Stimulated activated CD8-positive, alpha-beta memory T cell treated with anti-CD3 and anti-CD28 coated beads, Interleukin-2, amount 100 ng/mL, for 1 hour (primary cell): ENCODE measurements around the gene CC2D1B.
"Not testable (repeated sequence)": the region's sequence is repeated elsewhere in the genome, so short reads cannot be mapped to it uniquely, and the experiment has no call there.

Experiments
- DNase-seq, 2 donors: peaks; one replicate each; pipeline ENCODE4 v3.0.0-alpha.2; 2020; ENCODE audit warnings: low read depth in 2 of 2

The CC2D1B gene, protein sequence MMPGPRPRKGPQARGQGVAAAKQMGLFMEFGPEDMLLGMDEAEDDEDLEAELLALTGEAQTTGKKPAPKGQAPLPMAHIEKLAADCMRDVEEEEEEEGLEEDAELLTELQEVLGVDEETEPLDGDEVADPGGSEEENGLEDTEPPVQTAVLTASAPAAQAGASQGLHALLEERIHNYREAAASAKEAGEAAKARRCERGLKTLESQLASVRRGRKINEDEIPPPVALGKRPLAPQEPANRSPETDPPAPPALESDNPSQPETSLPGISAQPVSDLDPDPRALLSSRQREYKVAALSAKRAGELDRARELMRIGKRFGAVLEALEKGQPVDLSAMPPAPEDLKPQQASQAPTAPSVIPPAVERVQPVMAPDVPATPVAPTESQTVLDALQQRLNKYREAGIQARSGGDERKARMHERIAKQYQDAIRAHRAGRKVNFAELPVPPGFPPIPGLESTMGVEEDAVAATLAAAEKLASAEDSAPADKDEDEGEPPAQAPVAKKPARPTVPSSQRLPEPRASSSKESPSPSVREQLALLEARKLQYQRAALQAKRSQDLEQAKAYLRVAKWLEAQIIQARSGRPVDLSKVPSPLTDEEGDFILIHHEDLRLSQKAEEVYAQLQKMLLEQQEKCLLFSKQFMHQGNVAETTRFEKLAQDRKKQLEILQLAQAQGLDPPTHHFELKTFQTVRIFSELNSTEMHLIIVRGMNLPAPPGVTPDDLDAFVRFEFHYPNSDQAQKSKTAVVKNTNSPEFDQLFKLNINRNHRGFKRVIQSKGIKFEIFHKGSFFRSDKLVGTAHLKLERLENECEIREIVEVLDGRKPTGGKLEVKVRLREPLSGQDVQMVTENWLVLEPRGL

DNA sequence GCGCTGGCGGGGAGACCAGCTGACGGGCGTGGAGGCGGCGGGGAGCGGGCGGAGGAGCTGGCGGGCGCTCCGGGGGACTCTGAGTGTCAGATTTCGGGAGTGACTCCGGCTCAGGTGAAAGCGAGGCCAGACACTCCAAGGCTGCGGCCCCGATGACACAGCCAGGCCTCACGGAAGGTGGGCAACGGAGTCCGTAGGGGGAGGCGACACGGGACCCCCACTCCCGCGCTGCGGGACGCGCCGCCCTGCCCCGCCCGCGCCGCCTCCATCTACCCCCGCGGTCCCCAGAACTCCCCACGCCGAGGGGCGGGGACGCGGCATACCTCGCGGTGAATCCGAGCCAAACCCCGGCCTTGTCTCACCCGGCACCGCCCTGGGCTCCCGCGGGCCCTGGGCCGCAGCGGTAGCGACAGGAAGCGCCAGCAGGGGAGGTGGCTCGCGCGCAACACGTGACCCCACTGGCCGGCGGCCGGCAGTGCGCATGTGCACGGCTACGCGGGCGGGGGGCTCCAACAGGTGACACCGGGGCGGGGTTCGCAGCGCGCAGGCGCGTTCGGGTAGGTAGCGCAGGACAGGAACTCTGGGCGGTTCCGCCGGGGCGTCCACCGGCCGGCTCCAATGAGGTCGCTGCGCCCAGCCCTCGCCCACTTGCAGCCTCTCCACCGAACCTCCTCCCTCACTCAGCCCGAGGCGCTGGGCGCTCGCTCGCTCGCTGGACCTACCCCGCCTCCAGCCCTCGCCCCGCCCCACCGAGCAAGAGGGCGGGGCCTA is at the start of gene CC2D1B:
Gene CC2D1B, minus strand, starts transcription at position 460 of the 771 bp plus-strand sequence. CDS start 1,585 bp downstream, outside the sequence.
- peak; percentile 98 to 99 for DNase-seq

DNA sequence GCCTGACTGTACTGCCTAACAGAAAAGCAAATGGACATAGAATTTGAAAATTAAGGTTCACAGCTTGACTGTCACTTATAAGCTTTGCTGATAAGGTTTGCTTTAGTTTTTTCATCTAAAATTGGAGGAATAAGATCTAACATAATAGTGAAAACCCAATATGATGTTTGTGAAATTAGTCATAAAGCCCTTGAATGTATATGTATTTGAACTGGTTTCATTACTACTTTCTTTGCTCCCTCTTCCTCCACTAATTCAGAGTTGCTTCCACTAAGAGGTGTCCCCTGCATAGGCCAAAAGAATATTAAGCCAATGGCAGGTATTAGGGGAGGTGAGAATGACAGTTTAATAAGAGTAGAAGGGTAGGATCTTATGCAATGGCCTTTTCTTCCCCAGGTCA is 48.9 kb upstream of the CC2D1B start:
- no peak for DNase-seq

DNA sequence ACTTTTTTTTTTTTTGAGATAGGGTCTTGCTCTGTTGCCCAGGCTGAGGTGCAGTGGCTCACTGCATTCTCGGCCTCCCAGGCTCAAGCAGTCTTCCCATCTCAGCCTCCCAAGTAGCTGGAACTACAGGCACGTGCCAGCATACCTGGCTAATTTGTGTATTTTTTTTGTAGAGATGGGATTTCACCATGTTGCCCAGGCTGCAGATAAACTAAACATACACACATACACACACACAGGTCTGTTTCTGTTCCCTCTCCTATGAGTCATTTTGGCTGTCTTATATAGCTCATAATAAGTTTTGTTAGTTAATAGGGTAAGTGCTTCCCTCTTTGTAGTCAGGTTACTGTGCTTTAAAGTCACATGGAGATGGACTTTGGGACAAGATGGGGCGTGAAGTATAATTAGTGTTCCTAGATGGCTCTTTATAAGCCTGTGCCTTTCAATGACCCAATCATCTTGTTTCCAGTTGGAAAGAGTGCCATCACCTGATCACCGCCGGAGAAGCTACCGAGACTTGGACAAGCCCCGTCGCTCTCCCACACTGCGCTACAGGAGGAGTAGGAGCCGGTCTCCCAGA is 47.5 kb upstream of the CC2D1B start:
- DNase-seq, result no peak

DNA sequence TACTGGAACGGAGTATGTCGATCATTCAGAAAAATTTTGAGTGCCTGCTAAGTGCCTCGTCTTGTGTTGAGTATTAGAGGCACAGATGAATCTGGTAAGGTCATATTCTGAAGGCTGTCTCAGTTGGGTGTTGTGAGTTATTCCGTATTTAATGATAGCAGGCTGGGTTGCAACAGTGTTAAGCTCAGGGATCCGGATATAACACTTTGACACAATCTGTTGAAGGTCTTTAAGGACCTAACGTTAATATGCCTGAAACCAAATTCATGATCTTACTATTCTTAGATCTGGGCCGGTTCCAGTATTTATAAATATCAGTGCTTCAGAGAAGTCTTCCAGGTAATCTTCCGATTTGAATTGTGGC is 39.0 kb upstream of the CC2D1B start:
- DNase-seq, result no peak

DNA sequence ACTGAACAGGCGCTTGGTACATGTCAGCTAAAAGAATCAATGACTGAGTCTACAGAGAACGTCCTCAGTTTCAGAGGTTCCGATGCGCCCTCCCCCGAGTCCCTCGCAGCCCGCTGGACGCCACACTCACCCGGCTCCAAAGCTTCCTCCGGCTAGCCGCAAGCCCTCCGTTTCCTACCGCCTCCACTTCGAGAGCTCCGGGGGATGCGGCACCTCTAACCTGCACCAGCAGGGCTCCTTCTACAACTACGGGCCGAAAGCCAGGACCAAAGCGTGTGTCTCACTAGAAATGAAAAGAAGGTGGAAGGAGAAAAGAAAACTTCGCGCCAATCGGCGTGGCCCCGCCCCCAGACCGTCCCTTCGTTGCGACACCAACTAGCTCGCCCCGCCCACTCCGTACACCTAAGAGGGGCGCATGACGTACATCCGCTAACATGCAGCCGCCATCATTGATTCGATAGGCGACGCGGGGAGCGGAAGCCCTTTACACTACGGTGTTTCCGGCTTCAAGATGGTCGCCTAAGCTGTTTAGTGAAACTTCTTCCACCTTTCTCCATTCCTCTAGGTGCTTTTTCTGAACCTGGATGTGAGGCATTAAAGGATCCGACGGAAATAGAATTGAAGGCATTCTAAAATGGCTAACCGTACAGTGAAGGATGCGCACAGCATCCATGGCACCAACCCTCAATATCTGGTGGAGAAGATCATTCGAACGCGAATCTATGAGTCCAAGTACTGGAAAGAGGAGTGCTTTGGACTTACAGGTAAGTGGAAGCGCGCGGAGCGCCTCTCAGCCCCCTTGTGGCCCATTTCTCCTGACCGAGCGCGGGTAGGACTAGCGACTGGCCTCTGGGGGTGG is 38.3 kb upstream of the CC2D1B start, which contains the start of the genes ORC1 and PRPF38A:
Gene ORC1, minus strand, starts transcription at position 308 of the 859 bp plus-strand sequence. CDS start 2,200 bp downstream, outside the sequence.
Gene PRPF38A, plus strand, starts transcription at position 487 of the 859 bp plus-strand sequence. Its CDS starts 148 bp downstream, at position 635.
- peak; percentile 94 to 98 for DNase-seq

DNA sequence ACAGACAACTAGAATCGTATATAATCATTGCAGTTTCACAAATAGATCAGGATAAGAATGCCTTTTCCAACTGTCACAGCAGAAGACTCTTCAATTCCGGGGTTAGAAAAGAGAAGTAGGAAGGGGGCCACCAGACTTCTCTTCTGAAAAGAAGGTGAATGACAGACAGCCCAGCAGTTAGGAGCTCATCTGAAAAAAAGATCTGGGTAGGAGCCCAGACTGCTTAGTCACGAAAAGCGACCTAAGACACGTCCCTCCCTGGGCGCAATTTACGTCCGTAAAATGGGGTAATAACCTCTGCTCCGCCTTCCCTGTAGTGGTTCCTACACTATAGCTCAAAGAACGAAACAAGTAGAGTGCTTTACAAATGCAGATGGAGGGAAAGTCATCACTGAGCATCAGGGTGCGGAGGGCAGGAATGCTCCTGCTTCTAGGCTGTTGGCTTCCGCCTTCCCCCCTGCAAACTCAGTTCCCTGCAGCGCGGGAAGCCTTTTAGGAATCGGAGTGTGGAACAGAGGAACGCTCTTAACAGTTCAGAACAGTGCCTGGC is 37.6 kb upstream of the CC2D1B start:
- DNase-seq, result peak in 1 of 2 donors; percentile 3

DNA sequence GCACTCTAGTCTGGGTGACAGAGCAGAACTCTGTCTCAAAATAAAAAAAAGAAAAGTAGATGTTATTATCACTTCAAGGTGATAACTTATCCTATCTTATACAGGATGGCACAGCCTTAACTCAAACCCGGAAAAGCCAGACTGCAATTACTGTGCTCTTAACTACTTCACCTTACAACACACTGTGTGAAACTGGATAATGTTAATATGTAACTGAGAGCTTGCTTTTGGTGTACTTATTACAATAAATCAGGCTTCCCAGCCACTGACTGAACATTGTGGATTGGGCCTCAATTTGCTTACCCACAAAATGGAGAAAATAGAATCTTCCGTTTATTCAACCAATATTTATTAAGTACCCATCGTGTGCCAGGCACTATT is 36.8 kb upstream of the CC2D1B start:
- no peak for DNase-seq

DNA sequence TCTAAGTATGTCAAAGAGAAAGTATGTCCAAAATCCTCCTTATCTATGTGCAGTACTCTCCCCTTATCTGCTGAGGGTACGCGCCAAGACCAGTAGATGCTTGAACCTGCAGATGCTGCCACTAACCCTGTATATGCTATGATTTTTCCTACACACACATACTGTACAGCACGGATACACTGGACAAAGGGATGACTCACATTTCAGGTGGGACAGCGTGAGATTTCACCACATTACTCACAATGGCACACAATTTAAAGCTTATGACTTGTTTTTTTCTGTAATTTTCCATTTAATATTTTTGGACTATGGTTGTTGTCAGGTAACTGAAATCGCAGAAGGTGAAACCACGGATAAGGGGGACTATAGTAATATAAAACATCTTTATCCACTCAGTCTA is 34.1 kb upstream of the CC2D1B start:
- DNase-seq, result no peak

DNA sequence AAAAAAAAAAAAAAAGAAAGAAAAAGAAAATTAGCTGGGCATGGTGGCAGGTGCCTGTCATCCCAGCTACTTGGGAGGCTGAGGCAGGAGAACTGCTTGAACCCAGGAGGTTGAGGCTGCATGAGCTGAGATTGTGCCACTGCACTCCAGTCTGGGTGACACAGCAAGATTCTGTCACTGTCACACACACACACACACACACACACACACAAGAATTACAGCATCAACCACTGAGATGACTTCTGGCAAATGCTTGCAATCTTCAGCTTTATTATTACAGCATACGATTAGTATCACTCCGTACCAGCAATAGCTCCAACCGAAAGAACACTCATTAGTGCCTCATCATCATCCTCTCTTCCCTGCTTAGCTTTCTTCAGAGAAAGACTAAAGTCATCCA is 33.6 kb upstream of the CC2D1B start:
- DNase-seq, result no peak

DNA sequence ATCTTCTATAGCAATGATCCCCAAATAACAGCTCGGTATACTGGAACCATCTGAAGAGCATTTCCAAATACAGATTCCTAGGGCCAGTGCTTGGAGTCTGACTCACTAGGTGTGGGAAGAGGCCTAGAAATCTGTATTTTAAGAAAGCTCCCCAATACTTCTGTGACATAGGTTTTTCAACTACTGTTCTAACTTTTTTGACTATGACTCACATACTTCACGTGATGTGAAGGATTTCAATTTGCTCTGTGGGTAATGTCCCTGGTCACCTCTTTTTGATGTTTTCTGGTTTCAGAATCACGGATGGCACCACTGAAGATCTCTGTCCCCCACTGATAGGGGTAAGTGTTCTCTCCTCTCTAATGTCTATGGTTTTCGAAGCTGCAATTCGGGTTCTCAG is 27.2 kb upstream of the CC2D1B start:
- no peak for DNase-seq

DNA sequence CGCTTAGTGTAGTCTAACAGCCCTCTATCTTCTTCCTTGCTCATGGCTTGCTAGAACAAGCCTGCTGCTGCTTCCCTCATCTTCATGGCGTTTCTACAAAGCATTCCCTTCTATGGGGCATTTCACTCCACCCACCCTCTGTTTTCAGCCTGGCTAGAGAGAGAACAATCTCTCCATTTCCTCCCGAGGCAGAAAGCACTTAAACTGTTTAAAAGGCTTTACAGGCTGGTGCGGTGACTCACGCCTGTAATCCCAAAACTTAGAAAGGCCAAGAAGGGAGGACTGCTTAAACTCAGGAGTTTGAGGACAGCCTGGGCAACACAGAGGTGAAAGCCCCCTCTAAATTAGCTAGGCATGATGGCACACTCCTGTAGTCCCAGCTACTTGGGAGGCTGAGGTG is 20.5 kb upstream of the CC2D1B start:
- no peak for DNase-seq

DNA sequence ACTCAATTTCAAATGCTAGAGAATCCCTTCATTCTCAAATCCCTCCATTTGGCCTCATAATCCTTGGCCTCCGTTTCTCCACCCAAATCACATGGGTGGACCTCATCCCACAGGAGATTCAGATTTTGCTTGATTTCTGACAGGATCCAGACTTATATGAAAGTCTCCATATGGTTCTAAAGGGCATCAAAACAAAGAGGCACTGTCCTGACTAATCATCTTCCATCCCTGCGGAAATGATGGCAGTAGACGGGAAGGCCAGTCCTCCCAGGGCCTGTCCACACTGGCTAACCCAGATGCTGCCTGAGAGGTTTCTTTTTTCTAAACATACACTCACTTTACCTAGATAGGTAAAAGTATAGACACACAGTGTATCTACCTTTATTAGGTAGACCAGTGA is 19.4 kb upstream of the CC2D1B start:
- no peak for DNase-seq

DNA sequence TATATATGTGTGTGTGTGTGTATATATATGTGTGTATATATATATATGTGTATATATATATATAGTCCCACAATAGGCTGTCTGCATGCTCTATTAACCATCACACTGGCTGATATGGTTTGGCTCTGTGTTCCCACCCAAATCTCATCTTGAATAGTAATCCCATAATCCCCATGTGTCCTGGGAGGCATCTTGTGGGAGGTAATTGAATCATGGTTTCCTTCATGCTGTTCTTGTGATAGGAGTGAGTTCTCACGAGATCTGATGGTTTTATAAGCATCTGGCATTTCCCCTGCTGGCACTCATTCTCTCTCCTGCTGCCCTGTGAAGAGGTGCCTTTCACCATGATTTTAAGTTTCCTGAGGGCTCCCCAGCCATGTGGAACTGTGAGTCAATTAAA is 3.8 kb upstream of the CC2D1B start:
- DNase-seq, result not testable (repeated sequence)

DNA sequence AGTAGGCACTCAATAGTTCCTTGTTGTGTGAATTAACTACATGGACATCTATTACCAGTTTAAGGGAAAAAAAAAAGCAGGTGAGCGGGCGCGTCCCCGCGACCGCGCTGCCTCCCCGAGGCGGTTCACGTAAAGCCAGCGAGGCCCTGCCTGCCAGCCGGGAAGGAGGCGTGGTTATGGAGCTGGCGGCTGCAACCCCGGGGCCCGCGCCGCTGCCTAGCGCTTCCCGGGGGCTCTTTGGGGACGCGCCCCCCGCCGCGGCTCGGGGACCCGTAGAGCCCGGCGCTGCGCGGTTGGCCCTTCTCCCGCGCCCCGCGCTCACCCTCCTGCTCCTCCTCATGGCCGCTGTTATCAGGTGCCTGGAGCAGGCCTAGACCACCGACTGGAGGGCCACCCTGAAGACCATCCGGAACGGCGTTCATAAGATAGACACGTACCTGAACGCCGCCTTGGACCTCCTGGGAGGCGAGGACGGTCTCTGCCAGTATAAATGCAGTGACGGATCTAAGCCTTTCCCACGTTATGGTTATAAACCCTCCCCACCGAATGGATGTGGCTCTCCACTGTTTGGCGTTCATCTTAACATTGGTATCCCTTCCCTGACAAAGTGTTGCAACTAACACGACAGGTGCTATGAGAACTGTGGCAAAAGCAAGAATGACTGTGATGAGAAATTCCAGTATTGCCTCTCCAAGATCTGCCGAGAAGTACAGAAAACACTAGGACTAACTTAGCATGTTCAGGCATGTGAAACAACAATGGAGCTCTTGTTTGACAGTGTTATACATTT is 2.6 kb upstream of the CC2D1B start:
- peak in 1 of 2 donors; percentile 34 for DNase-seq

DNA sequence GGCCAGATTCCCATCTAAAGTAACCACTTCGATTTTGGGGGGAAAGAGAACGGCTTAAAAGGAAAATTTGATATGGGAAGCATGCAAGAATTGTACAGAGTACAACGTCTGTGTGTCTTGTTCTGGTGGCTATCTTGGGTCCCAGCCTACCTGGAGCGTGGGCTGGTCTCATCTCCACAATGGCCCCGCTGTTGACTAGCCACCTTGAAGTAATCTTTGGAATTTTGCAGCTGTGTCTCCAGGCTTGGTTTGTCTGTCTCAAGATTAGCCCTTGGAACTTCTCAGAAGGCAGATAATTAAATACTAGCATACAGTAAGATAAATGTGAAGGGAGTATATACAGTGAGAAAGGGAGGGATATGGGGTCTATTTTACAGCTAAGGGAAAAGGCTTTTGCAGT is 1.3 kb upstream of the CC2D1B start:
- no peak for DNase-seq

DNA sequence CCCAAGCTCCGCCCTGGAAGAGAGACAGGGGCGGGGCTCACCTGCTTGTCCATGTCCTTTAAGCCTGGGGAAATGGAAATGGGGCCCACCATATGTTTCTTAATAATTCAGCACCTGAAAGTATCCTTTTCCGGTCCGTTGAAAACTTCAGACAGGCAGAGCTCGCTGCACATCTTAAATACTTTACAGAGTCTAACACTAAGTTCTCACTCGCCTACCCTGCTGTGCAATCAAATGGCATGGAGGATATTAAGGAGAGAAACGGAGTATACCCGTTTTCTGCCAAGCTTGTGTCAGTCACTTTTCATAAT is 467 bp upstream of the CC2D1B start:
- DNase-seq, result no peak

DNA sequence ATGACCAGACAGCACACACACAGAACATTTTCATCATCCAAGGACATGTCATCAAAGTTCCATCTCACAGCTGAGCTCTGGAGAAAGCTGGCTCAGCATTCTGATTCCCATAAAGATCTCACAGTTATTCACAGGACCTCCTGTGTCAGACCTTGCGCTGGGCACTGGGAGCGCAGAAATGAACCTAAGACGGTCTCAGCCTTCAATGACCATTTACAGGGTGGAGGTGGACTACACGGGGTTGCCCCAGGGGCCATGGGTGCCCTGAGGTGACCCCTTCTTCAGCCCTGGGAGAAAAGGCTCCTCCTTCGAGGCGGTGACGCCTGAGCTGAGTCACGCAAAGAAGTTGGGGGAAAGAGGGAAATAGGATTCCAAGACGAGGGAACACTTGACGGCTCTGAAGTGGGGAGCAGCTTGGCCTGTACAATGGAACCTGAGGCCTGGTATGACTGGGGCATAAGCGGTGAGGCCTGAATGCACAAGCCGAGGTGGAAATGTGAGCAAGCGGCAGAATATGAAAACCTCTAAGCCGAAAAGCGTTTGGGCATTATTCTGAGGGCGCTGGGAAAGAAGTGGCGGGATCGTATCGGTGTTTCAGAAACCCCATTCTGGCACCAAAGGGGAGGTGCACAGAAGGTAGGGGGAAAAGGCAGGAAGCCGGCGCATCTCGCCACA is 797 bp downstream of the CC2D1B start:
- no peak for DNase-seq

DNA sequence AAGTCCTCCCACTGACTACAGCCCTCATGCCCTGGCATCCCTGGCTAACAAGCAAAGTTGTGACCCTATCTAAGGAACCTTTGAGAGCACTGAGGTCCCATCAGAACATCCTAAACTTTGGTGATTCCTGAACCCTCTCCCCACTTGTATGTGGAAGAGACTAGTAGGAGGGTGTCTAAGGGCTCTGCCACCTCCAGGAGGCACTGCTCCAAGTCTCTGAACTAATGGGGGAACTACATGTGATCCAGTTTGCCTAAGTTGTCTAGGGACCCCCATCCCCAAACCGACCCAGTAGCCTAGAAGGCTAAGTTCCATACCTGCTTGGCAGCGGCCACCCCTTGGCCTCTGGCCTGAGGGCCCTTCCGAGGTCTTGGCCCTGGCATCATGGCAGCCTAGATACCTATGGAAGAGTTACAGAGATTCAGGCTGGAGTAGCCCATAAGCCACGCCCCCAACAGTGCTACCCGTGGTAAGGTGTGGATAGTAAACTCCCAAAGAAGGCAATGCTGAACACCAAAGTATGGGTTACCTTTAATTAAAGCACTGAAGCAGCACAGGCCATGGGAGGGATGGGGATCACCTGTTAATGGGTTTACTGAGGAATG is 1.7 kb downstream of the CC2D1B start:
- DNase-seq, result no peak

DNA sequence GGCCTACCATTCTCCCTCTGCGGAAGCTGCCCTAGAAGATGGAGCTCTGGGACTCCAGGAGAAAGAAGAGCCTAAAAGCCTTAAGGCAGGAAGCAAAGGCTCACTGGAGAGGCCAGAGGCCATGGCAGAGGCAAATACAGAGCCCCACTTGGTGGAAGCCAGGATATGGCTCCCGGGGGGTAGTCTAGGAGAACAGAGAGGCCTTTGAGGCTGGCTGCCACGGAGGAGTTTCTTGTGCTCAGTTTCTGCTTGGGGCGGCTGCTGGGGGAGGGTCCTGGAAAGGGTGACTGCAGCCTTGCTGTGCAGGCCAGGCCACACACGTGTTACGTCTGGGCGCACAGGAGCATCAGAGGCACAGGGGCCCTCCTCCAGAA is 5.4 kb downstream of the CC2D1B start:
- DNase-seq, result no peak
